Stimulated activated naive CD8-positive, alpha-beta T cell treated with anti-CD3 and anti-CD28 coated beads, Interleukin-15, Interleukin-2, amounts not matched to agents 100 U/mL and 50 U/mL, for 24 hours (primary cell): Measurements from ENCODE around the gene TNNT1.

Experiments
- ATAC-seq: fragments of 150-1000 bp; cut with Tn5 transposase; one replicate; pipeline ENCODE4 v1.10.0; 2021
- DNase-seq: peaks from one replicate; pipeline ENCODE4 v3.0.0; 2021

The TNNT1 gene

GRCh38 chr19:55137915-55138314 lies 11.1 kb downstream of the TNNT1 start:
- DNase-seq: no peak
- no peak for ATAC-seq

- DNase-seq (no peak), ATAC-seq (no peak)
These were observed 12.5 kb downstream of the TNNT1 start for GRCh38 chr19:55136399-55137102.

- ATAC-seq (no peak), DNase-seq (no peak)
These were observed 14.3 kb downstream of the TNNT1 start for GRCh38 chr19:55134736-55135135.

- ATAC-seq (no peak), DNase-seq (no peak)
These were observed 15.2 kb downstream of the TNNT1 start for GRCh38 chr19:55133639-55134444.

GRCh38 chr19:55132453-55133129 lies 16.4 kb downstream of the TNNT1 start:
- DNase-seq: no peak
- no peak for ATAC-seq

- DNase-seq: no peak
- no peak for ATAC-seq
These were observed 17.6 kb downstream of the TNNT1 start for GRCh38 chr19:55131421-55131820.

GRCh38 chr19:55119053-55119452 lies 30.0 kb downstream of the TNNT1 start:
- DNase-seq: no peak
- no peak for ATAC-seq

- DNase-seq: peak; percentile 60
These were observed 30.5 kb downstream of the TNNT1 start for GRCh38 chr19:55118401-55118991.

GRCh38 chr19:55117663-55118391 lies 31.2 kb downstream of the TNNT1 start:
- ATAC-seq: peak; percentile 98
- peak; percentile 98 for DNase-seq

More at GRCh38 chr19:55118401-55118991, 30.5 kb downstream of the TNNT1 start:
- ATAC-seq: no peak

GRCh38 chr19:55116859-55117662 lies 31.9 kb downstream of the TNNT1 start, which contains the start of gene PPP1R12C:
Gene PPP1R12C, minus strand, starts transcription at chr19:55117637. Its CDS starts 94 bp downstream, at chr19:55117543.
- peak; percentile 2 for ATAC-seq
- DNase-seq: peak; percentile 19

GRCh38 chr19:55116232-55116858 lies 32.7 kb downstream of the TNNT1 start:
- peak; percentile 66 for DNase-seq
- ATAC-seq: peak; percentile 47

GRCh38 chr19:55115446-55116065 lies 33.5 kb downstream of the TNNT1 start:
- no peak for ATAC-seq
- no peak for DNase-seq

GRCh38 chr19:55114566-55115145 lies 34.4 kb downstream of the TNNT1 start:
- ATAC-seq: no peak
- DNase-seq: no peak

- no peak for ATAC-seq
These were observed 35.4 kb downstream of the TNNT1 start for GRCh38 chr19:55113570-55114039.

GRCh38 chr19:55112777-55113569 lies 36.0 kb downstream of the TNNT1 start:
- no peak for DNase-seq
- ATAC-seq: no peak

More at GRCh38 chr19:55113570-55114039, 35.4 kb downstream of the TNNT1 start:
- no peak for DNase-seq

- DNase-seq (no peak), ATAC-seq (no peak)
These were observed 36.7 kb downstream of the TNNT1 start for GRCh38 chr19:55112246-55112776.

GRCh38 chr19:55111238-55111831 lies 37.7 kb downstream of the TNNT1 start:
- ATAC-seq: no peak

More at GRCh38 chr19:55111238-55111831, 37.7 kb downstream of the TNNT1 start:
- DNase-seq: no peak
